GM13977 (cell line): Measurements from ENCODE around the gene DSP.

Experiments
- DNase-seq: peaks from one replicate; pipeline ENCODE4 v3.0.0; 2012; ENCODE audit warnings: low spot score
- CTCF ChIP-seq: IDR thresholded peaks from 2 replicates; pipeline ENCODE4 v1.5.1; 2012; ENCODE audit warnings: mild to moderate bottlenecking, control low read depth; ENCODE audit not compliant: insufficient read depth; ENCODE audit errors: extremely low read depth, missing control alignments
- in situ Hi-C: fragments of 300-500 bp; cut with MboI; formaldehyde crosslinking; loops from one replicate; pipeline ENCODE4 v1.12.0; 2022; ENCODE audit warnings: low sequenced_read_pairs, low pct_unique_long_range_greater_than_20kb, mixed read lengths, inconsistent platforms; ENCODE audit not compliant: unreplicated experiment

DSP gene

GRCh38 chr6:7542874-7543624, 1.6 kb downstream of the DSP start:
- peak; percentile 26 for DNase-seq
- TF ChIP-seq CTCF: no peak
- in situ Hi-C loops: no loop called here

DNA sequence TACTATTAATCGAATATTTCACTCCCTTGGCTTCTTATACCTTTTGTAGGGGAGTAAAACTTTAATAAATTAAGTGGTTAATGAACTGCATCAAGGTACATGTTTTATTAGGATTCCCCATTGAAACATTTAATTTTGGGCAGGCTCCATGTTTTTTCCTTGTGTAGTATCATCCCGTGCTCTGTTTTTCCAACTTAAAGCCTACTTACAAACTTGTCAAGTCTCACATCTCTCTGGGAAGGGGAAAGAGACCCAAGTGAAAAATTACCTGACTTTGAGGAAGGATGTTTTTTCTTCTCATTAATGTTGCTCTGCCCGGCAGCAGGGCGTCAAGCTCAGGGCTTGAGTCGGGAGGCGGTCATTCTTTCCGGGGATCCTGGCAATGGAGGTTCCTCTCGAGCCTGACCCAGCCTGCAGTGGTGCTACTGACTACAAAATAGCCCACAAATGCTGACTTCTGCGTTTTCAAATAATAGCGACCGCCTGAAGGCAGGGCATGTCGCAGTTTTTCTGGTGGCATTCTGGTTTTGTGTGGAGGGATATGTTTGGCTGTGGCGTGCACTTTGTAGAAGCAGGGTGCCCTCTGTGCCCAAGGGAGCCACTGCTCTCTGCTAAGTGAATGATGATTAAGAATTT, 2.4 kb downstream of the DSP start:
- TF ChIP-seq CTCF: no peak
- in situ Hi-C loops: no loop called here
- DNase-seq: no peak

- DNase-seq: no peak
- TF ChIP-seq CTCF: no peak
- in situ Hi-C loops: no loop called here
These were observed 3.1 kb downstream of the DSP start for GRCh38 chr6:7544597-7544996.

GRCh38 chr6:7545316-7546019, 4.0 kb downstream of the DSP start:
- in situ Hi-C loops: no loop called here
- DNase-seq: no peak
- no peak for TF ChIP-seq CTCF

- in situ Hi-C loops: no loop called here
- no peak for DNase-seq
- no peak for TF ChIP-seq CTCF
These were observed 4.5 kb downstream of the DSP start for GRCh38 chr6:7546020-7546369.

DNA sequence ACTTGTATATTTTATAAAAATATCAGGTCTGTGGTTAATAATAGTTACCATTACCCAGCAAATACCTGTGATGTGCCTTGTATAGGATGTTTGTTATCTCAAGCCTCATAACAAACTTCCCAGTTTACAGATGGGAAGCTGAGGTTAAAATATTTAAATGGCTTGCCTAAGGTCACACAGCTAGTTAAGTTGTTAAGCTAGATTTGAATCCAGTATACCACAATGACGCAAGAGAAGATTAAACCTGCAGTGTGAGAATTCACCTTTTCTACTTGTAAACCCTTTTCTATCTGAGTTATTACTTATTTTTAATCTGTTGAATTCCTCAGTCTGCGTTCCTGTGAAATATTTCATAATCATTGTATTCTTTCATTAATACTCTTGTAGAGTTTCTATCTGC, 4.9 kb downstream of the DSP start:
- TF ChIP-seq CTCF: no peak
- no peak for DNase-seq
- in situ Hi-C loops: no loop called here
